GM19372 (cell line): Measurements from ENCODE around the gene LIMS2.

Experiments
- ATAC-seq: cut with Tn5 transposase; IDR thresholded peaks from one replicate; pipeline ENCODE4 v1.9.1; 2021; ENCODE audit warnings: mild to moderate bottlenecking, low read depth, moderate library complexity; ENCODE audit not compliant: unreplicated experiment

Gene LIMS2

DNA sequence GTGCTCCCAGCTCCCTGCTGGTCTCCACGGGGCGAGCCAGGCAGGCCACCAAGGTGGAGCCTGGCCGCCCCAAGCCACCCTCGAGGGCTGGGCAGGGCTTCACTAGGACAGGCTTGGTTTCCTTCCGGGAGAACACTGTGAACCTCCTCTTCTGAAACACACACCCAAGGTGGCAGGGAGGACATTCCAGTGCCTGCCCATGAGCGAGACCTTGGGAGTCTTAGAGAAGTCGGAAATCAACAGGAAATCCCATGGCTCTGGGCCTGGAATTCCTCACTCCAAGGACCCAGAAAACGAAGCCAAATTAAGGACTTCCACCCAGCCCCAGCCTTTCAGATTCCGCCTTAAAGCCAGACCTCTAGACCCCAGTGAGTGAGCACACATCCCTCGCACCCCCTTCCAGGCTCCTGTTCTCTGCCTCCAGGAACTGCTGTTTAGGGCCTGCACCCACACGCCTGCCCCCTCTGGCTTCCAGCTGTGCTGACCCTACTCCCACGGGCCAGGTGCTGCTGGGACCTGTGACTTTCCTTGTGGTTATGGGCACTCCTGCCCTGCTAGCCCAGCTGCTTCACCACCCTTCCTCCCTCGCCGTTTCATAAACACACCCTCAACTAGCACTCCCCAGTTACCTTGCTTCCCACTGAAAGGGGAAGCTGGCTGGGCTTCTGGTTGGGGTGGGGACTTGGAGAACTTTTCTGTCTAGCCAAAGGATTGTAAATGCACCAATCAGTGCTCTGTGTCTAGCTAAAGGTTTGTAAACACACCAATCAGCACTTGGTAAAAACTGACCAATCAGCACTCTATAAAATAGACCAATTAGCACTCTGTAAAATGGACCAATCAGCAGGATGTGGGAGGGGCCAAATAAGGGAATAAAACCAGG is 15.7 kb downstream of the LIMS2 start:
- ATAC-seq = no peak

DNA sequence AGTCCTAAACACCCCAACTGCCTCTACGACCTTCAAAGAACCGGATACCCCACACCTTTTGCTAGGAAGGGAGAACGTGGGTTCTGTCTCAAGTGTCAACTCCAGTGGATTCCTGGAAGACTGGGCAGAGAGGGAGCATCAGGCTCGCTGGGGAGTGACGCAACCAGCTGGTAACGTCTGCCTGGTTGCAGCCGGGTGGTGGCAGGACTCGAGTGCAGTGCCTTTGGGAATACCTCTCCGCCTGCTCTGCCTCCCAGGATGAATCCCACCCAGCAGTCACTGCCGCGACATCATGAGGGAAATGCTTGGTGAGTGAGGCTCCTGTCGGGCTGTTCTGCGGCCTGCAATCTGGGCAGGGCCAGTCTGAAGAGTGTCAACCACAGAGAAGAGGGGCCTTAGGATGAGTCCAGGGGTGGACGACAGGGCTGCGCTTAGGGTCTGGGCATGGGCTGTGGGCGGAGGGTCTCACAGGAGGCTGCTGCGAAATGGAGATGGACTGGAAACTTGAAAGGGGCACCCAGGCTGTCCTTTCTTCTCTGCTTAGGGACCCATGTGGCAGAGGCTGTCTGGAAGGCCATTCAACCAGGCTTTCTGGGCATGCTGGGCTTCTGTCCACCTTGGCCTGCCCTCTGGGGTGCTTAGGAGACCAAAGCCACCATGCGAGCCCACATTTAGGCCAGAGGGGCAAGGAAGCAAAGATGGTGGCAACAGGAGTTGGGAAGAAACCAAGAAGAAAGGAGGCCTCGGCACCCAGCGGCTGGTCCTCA is 16.5 kb downstream of the LIMS2 start:
- ATAC-seq = no peak

DNA sequence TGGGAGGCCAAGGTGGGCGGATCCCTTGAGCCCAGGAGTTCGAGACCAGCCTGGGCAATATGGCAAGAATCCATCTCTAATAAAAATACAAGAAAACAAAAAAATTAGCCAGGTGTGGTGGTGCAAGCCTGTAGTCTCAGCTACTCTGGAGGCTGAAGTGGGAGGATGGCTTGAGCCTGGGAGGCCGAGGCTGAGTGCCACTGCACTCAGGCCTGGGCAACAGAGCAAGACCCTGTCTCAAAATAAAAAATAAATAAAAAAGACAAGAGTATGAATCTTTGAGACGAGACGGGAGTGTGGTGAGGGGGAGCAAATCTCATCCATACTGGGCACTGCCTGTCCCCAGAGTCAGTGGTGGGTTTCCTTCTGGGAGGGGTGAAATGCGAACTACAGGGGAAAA is 17.2 kb downstream of the LIMS2 start:
- no peak for ATAC-seq

GRCh38 chr2:127657232-127657595 is 18.1 kb downstream of the LIMS2 start:
- no peak for ATAC-seq

- ATAC-seq = no peak
Observed at GRCh38 chr2:127656569-127657231, 18.6 kb downstream of the LIMS2 start.

DNA sequence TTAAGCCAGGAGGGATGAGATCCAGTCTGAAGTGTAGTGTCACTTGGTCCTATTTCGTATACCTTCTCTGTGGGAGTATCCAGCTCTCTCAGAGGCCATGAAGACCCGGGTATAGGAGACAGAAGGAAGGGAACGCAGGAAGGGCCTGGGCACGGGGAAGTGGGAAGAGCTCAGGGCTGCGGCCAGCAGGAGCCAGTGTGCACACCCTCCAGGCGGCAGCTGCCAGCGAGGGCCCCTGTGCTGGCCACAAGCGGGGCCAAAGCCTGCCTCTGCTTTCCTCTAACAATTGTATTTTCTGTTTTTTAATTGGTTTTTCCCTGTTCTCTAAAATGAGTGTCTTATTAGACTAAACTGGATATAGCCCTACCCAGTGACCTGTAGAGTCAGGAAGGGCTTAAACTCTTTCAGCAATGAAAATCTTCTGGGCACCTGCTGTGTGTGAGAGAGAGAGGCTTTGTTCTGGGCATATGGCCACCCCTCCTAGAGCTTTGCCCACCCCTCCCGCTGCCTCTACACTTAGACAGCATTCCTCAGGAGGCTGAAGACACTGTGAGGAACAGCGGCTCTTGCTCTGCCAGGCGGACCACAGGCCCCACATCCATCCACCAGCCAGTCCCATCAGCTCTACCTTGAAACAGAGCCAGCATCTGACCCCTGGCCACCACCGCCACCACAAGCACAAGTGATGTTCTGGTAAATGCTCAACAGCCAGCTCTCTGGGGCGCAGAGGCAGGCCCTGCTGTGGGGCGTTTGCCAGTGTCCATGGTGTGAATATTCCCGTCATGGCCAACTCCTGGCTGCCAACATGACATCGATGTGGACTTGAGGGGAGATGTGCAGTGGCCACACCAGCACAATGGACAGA is 19.9 kb downstream of the LIMS2 start:
- no peak for ATAC-seq

- no peak for ATAC-seq
Observed at GRCh38 chr2:127654838-127655175, 20.5 kb downstream of the LIMS2 start.

DNA sequence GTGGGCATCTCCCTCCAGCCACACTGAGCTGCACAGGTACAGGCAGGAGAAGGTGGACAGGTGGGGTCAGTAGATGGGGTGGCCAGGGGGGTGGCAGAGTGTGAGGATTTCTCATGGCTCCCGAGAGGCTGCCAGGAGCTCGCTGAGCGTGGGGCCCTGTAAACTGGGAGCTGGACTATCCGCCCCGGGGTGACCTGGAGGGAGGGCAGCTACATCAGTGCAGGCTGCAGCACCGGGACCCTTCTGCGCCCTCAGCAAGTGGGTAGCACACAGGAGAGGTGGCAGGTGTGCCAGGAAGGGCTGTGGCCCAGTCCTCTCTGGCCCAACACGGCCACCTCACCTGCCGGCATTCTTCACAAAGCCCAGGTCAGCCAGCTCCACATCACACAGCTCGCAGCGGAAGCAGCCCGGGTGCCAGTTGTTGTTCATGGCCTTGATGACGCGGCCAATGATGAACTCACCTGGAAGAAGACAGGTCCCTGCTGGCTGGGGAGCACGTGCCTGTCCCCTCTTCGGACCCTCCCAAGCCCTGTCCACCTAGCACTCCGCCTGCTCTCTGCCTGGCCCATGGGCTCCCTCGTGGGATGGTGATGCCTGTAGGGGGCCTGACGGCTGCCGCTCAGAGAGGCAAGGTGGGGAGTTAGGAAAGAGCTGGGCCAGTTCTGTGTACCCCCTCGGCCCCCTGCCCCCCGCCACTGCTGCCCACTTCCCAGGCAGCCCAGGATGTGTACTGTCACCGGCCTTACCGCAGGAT is 21.1 kb downstream of the LIMS2 start:
- no peak for ATAC-seq

DNA sequence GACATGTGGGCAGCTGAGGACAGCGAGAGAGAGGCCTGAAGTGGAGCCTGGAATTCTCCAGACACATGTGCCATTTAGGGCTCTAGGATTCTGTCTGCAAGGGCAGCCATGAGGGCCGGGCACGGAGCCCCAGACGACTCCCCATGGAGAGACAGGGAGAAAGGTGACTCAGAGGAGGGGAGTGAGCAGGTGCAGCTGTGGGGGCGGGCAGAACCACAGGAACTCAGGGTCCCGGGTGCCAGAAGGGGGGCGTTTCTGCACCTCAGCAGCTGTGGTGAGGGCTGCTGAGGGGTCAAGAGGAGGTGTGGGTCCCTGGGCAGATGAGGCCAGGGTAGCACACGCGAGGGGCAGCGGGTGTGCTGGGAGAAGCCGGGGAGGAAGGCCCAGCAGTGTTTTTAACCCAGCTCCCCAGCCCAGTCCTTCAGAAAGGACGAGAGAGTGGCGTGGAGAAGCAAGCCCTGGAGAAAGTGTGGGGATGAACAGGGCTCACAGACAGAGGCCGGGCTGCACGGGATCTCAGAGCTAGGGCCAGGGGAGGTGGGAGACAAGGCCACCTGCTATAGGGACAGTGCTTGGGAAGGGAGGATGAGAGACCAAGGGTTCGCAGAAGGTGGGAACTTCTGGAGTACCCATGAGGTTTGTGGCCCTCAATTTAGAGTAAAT is 21.8 kb downstream of the LIMS2 start:
- no peak for ATAC-seq

DNA sequence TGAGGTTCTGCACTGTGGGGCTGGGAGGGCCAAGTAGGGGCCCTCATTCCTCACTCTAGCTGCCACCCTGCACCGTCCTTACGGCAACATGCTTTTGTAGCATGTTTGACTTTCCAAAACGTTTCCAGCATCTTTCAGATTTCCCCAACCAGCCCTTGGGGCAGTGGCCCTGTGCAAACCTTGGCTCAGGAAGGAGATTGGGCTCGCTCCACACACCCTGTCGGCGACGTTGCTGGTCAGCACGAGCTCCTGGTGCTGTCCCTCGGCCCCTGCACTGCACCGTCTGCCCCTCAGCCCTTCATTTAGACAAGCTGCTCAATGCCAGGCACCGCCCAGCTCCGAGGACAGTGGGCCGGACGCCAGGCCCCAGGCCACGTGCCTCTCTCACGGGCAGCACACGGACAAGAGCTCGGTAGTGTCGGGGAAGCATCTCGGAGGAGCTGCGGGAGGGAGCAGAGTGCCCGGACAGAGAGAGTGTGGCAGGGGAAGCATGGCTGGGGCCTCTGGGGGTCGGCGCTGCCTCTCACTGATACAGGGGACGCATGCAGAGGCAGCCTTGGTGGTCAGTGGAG is 22.5 kb downstream of the LIMS2 start:
- ATAC-seq = no peak

GRCh38 chr2:127651971-127652550 is 23.3 kb downstream of the LIMS2 start:
- ATAC-seq = no peak

- no peak for ATAC-seq
Observed at GRCh38 chr2:127651381-127651809, 23.9 kb downstream of the LIMS2 start.

DNA sequence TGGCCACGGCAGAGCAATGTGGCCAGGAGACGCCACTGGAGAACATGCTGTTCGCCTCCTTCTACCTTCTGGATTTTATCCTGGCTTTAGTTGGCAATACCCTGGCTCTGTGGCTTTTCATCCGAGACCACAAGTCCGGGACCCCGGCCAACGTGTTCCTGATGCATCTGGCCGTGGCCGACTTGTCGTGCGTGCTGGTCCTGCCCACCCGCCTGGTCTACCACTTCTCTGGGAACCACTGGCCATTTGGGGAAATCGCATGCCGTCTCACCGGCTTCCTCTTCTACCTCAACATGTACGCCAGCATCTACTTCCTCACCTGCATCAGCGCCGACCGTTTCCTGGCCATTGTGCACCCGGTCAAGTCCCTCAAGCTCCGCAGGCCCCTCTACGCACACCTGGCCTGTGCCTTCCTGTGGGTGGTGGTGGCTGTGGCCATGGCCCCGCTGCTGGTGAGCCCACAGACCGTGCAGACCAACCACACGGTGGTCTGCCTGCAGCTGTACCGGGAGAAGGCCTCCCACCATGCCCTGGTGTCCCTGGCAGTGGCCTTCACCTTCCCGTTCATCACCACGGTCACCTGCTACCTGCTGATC is 24.4 kb downstream of the LIMS2 start:
- no peak for ATAC-seq

- no peak for ATAC-seq
Observed at GRCh38 chr2:127650041-127650784, 25.1 kb downstream of the LIMS2 start.

- ATAC-seq = no peak
Observed at GRCh38 chr2:127649684-127650040, 25.7 kb downstream of the LIMS2 start.

GRCh38 chr2:127649100-127649611 is 26.2 kb downstream of the LIMS2 start:
- no peak for ATAC-seq

- no peak for ATAC-seq
Observed at GRCh38 chr2:127648321-127648720, 27.0 kb downstream of the LIMS2 start.
